Activated T-cell treated with anti-CD3 and anti-CD28 coated beads, Interleukin-2, amount 50 U/mL, for 72 hours (primary cell): ENCODE measurements around the gene TMEM161A. TPM values are rescaled to one million over a fixed set of nuclear protein-coding genes. Genes with fewer than 3 reads are reported as not detected.

ENCODE experiments used
- ATAC-seq, 2 donors: fragments of 150-1000 bp; cut with Tn5 transposase; replicated peaks in 1 of 2; 2 replicates each; pipeline ENCODE4 v1.10.0; 2021; ENCODE audit warnings: moderate library complexity in 2 of 2, mild to moderate bottlenecking in 1 of 2
- DNase-seq, 2 donors: peaks; one replicate each; pipeline ENCODE4 v3.0.0; 2021 to 2022; ENCODE audit warnings: mixed read lengths in 1 of 2
- H3K27ac Mint-ChIP-seq: one replicate; pipeline ENCODE4 v1.8.0; 2022; ENCODE audit warnings: mild to moderate bottlenecking, moderate library complexity, mixed read lengths
- H3K27me3 Mint-ChIP-seq: one replicate; pipeline ENCODE4 v1.8.0; 2022; ENCODE audit warnings: low read depth, mixed read lengths
- H3K36me3 Mint-ChIP-seq, 2 donors: one replicate each; pipeline ENCODE4 v1.8.0; 2022; ENCODE audit warnings: mixed read lengths in 2 of 2, mild to moderate bottlenecking in 1 of 2; ENCODE audit not compliant: insufficient read depth in 2 of 2
- H3K4me1 Mint-ChIP-seq: one replicate; pipeline ENCODE4 v1.8.0; 2022; ENCODE audit warnings: low read depth, mixed read lengths
- H3K4me3 Mint-ChIP-seq, 2 donors: one replicate each; pipeline ENCODE4 v1.8.0; 2022; ENCODE audit warnings: mild to moderate bottlenecking in 2 of 2, mixed read lengths in 2 of 2, moderate library complexity in 2 of 2
- H3K9me3 Mint-ChIP-seq, 2 donors: one replicate each; pipeline ENCODE4 v1.8.0; 2022; ENCODE audit warnings: mixed read lengths in 2 of 2
- total RNA-seq, 2 donors: library from RNA; stranded (reverse); gene quantifications; one replicate each; pipeline ENCODE4 v1.2.3, GENCODE V29; 2022

The TMEM161A gene
- total RNA-seq, 2 donors from 2014 or later, result 16.1 to 17.6 TPM

GRCh38 chr19:19131989-19132388 lies 6.3 kb downstream of the TMEM161A start:
- Mint-ChIP-seq H3K9me3 (peaks cover 0 to 3% of the 10 kb centered on the region in 2 donors), H3K27me3 (no peaks in the 10 kb centered on the region), H3K4me1 (peaks cover 8% of the 10 kb centered on the region), H3K27ac (no peak overlapping the region), H3K4me3 (no peak overlapping the region), H3K36me3 (peaks cover 7 to 25% of the 10 kb centered on the region in 2 donors)
- DNase-seq, result no peak
- no peak for ATAC-seq

GRCh38 chr19:19126102-19126501 lies 12.2 kb downstream of the TMEM161A start:
- H3K4me3 Mint-ChIP-seq, result no peak overlapping the region
- peaks cover 5 to 6% of the 10 kb centered on the region in 2 donors for H3K9me3 Mint-ChIP-seq
- DNase-seq (no peak), ATAC-seq (no peak)
- H3K36me3 Mint-ChIP-seq, result peaks cover 8 to 27% of the 10 kb centered on the region in 2 donors
- no peak overlapping the region for H3K27ac Mint-ChIP-seq
- H3K4me1 Mint-ChIP-seq, result no peaks in the 10 kb centered on the region
- H3K27me3 Mint-ChIP-seq, result no peaks in the 10 kb centered on the region

- Mint-ChIP-seq H3K4me3 (no peak overlapping the region), H3K27me3 (no peaks in the 10 kb centered on the region), H3K4me1 (no peaks in the 10 kb centered on the region), H3K36me3 (peaks cover 8 to 24% of the 10 kb centered on the region in 2 donors), H3K27ac (no peak overlapping the region), H3K9me3 (peaks cover 5 to 6% of the 10 kb centered on the region in 2 donors)
- ATAC-seq (no peak), DNase-seq (no peak)
Measured at GRCh38 chr19:19123386-19123785, 14.9 kb downstream of the TMEM161A start.

- Mint-ChIP-seq H3K27me3 (no peaks in the 10 kb centered on the region), H3K9me3 (peaks cover 5 to 6% of the 10 kb centered on the region in 2 donors), H3K4me1 (no peaks in the 10 kb centered on the region), H3K27ac (peak overlapping the region; percentile 20), H3K36me3 (peaks cover 8 to 24% of the 10 kb centered on the region in 2 donors), H3K4me3 (no peak overlapping the region)
- DNase-seq, result no peak
- ATAC-seq, result no peak
Measured at GRCh38 chr19:19122902-19123301, 15.4 kb downstream of the TMEM161A start.

DNA sequence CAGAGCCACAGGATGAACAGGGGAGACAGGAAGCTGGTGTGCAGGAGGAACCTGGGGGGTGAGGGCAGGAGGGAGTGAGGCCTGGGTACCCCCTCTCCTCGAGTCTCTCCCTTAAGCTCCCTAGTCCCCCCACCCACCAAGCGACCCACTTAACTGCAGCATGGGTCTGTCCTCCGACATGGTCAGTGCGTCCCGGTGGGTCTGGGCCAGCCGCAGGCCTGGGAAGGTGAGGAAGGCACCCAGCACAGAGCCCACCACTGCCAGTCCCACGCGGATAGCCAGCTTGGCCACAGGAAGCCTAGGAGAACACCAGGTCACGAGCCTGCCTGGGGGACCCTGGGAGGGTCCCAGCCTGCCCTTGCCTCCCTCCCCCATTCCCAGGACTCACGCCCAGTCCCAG lies 16.9 kb downstream of the TMEM161A start:
- ATAC-seq, result no peak
- peaks cover 8 to 22% of the 10 kb centered on the region in 2 donors for H3K36me3 Mint-ChIP-seq
- DNase-seq, result no peak
- no peaks in the 10 kb centered on the region for H3K4me1 Mint-ChIP-seq
- no peaks in the 10 kb centered on the region for H3K27me3 Mint-ChIP-seq
- peaks cover 5 to 6% of the 10 kb centered on the region in 2 donors for H3K9me3 Mint-ChIP-seq
- no peak overlapping the region for H3K27ac Mint-ChIP-seq
- H3K4me3 Mint-ChIP-seq, result no peak overlapping the region

GRCh38 chr19:19120308-19121231 lies 17.7 kb downstream of the TMEM161A start:
- Mint-ChIP-seq H3K4me3 (no peak overlapping the region), H3K36me3 (peaks cover 6 to 20% of the 10 kb centered on the region in 2 donors), H3K4me1 (no peaks in the 10 kb centered on the region), H3K27ac (no peak overlapping the region), H3K9me3 (peaks cover 5 to 6% of the 10 kb centered on the region in 2 donors), H3K27me3 (no peaks in the 10 kb centered on the region)
- DNase-seq (peak; percentile 13 to 14), ATAC-seq (no peak)

DNA sequence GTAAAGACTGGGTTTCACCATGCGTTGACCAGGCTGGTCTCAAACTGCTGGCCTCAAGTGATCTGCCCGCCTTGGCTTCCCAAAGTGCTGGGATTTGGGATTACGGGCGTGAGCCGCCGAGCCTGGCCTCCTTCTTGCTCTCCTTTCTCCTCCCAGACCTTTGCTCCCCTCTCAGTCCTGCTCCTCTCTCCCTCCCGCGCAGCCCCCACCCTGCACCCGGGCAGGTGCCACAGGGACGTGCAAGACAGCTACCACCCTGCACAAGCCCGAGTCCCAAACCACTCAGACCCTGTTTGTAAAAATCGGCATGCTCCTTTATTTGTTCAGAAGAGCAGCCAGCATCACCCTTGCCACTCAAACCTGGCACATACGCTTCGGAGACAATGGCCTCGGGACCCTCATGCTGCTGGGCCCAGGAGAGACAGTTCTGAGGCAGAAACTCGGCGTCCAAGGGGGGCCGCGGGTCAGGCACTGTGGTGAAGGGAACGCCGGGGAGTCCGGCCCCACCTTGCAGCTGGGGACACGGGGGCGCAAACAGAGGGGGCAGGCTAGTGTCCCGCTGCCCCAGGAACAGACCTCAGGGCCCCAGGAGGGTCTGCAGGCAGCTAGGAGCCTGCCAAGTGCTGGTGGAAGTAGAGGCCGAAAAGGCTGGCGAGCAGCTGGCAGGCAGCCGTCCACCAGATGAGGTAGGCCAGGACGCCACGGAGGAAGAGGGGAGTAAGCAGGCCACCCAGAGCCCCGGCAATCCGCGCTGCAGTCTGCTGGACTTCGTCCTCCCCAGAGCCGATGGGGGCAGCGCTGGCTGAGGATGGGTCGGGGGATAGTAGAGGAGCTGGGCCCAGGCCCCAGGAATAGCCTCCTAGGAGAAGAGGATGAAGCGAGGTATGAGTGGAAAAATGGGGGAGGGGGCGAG lies 18.7 kb downstream of the TMEM161A start:
- H3K27me3 Mint-ChIP-seq, result no peaks in the 10 kb centered on the region
- H3K4me1 Mint-ChIP-seq, result no peaks in the 10 kb centered on the region
- peaks cover 6 to 20% of the 10 kb centered on the region in 2 donors for H3K36me3 Mint-ChIP-seq
- H3K9me3 Mint-ChIP-seq, result peaks cover 5 to 6% of the 10 kb centered on the region in 2 donors
- H3K27ac Mint-ChIP-seq, result no peak overlapping the region
- no peak overlapping the region for H3K4me3 Mint-ChIP-seq
- ATAC-seq (no peak), DNase-seq (no peak)

DNA sequence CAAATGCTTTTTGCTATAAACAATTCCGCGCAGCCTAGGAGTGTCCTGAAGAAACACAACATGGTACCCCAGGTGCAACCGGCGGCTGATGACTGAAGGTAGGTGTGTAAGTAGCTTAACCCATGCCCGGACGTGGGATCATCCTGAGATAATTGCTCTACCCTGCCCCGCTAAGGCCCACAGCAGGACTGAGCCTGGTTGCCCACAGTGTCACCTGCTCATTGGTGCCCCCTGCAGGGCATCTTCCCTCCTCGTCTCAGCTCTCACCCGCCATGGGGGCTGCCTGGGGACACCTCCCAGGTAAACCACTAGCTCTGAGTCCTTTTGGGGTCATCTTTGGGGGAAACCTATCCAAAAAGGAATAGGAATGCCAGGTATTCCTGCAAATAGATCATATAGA lies 22.3 kb downstream of the TMEM161A start:
- Mint-ChIP-seq H3K27ac (no peak overlapping the region), H3K27me3 (no peaks in the 10 kb centered on the region), H3K4me3 (no peak overlapping the region), H3K4me1 (no peaks in the 10 kb centered on the region), H3K9me3 (no peaks in the 10 kb centered on the region), H3K36me3 (peaks cover 0 to 5% of the 10 kb centered on the region in 2 donors)
- peak; percentile 52 to 68 for DNase-seq
- peak; percentile 60 to 61 for ATAC-seq

DNA sequence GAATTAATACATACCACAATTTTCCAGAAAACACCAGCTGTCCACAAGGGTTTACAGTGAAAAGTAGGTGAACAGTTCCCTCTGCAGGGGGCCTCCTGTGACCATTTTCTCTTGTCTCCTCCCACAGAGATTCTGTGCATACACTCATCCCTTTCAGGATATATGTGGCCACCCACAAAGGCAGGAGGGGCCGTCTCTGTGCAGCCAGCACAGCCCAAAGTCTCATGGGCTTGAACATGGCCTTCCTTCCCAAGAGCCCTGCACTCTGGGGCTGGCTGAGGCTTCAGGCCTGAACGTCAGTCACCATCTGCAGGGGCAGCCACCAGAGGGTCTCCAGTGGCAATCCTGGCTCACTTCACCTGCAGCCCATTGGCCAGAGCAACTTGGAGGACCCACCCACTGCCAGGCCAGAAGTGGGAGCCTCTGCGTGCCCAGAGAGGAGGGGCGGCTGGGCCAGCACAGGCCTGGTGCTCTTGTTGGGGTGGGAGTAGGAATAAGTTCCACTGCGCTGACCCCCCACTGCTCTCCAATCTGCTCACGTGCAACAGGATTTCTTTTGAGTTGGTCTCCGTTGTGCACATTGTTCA lies 25.1 kb downstream of the TMEM161A start:
- no peaks in the 10 kb centered on the region for H3K4me1 Mint-ChIP-seq
- H3K4me3 Mint-ChIP-seq, result no peak overlapping the region
- ATAC-seq, result peak in 1 of 2 donors; percentile 42
- H3K27ac Mint-ChIP-seq, result no peak overlapping the region
- DNase-seq, result no peak
- no peaks in the 10 kb centered on the region for H3K27me3 Mint-ChIP-seq
- no peaks in the 10 kb centered on the region for H3K36me3 Mint-ChIP-seq
- H3K9me3 Mint-ChIP-seq, result no peaks in the 10 kb centered on the region

DNA sequence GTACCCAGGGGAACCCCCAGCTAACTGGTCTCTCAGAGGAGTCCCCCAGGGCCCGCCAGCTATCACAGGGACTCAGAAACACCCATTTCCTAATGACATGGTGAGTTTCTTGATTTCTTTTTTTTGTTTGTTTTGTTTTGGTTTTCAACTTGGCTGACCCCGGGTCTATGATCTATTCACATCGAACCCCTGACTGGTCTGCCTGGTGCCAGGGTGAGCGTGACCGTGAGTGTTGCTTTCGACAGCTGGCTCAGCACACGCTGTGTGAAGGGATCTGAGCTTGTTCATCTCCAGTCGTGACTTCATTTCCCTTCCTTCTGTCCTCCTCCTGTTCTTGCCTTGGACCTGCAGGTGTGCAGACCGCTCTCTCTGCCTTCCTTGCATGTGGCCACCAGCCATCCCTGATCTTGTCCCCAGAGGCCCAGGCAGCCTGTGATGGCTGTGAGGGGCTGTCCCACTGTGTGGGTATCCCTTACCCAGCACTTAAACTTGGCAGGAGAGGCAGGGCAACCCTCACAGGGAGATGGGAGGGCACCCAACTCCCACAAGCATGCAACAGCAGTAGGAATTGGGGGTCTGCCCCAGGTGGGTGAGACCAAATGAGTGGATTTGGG lies 26.2 kb downstream of the TMEM161A start:
- ATAC-seq (no peak), DNase-seq (no peak)
- H3K27me3 Mint-ChIP-seq, result no peaks in the 10 kb centered on the region
- no peak overlapping the region for H3K27ac Mint-ChIP-seq
- H3K4me1 Mint-ChIP-seq, result no peaks in the 10 kb centered on the region
- H3K36me3 Mint-ChIP-seq, result no peaks in the 10 kb centered on the region
- H3K9me3 Mint-ChIP-seq, result no peaks in the 10 kb centered on the region
- no peak overlapping the region for H3K4me3 Mint-ChIP-seq

GRCh38 chr19:19111136-19111835 lies 27.0 kb downstream of the TMEM161A start:
- no peaks in the 10 kb centered on the region for H3K9me3 Mint-ChIP-seq
- no peaks in the 10 kb centered on the region for H3K27me3 Mint-ChIP-seq
- H3K27ac Mint-ChIP-seq, result no peak overlapping the region
- H3K4me3 Mint-ChIP-seq, result no peak overlapping the region
- no peaks in the 10 kb centered on the region for H3K4me1 Mint-ChIP-seq
- no peaks in the 10 kb centered on the region for H3K36me3 Mint-ChIP-seq
- DNase-seq (no peak), ATAC-seq (no peak)
